MM.1S (cell line): ENCODE measurements around the gene SLC22A14.

Experiments used
- CTCF ChIP-seq: fragments of 300-600 bp; sonication (generic); IDR thresholded peaks from 2 replicates; pipeline ENCODE4 v1.5.1; 2016; ENCODE audit warnings: antibody characterized with exemption, low read length, mixed read lengths
- EZH2 ChIP-seq: fragments of 300-600 bp; sonication (generic); optimal IDR thresholded peaks from 2 replicates; pipeline ENCODE3; 2017; ENCODE audit warnings: low read depth, mild to moderate bottlenecking, antibody characterized with exemption, low read length, mixed read lengths
- EZH2phosphoT487 ChIP-seq: fragments of 300-600 bp; sonication (generic); IDR thresholded peaks from 2 replicates; pipeline ENCODE4 v1.6.1; 2018; ENCODE audit warnings: antibody characterized with exemption, low read length

- TF ChIP-seq CTCF: no peak
- TF ChIP-seq EZH2: no peak
- TF ChIP-seq EZH2phosphoT487: no peak
These were observed 36.2 kb upstream of the SLC22A14 start for GRCh38 chr3:38245930-38246329.
